GM21360 (cell line): ENCODE measurements around the gene TSKU.

Experiments used
- ATAC-seq: cut with Tn5 transposase; IDR thresholded peaks from one replicate; pipeline ENCODE4 v1.9.1; 2021; ENCODE audit warnings: mild to moderate bottlenecking, moderate library complexity; ENCODE audit not compliant: unreplicated experiment

The TSKU gene

DNA sequence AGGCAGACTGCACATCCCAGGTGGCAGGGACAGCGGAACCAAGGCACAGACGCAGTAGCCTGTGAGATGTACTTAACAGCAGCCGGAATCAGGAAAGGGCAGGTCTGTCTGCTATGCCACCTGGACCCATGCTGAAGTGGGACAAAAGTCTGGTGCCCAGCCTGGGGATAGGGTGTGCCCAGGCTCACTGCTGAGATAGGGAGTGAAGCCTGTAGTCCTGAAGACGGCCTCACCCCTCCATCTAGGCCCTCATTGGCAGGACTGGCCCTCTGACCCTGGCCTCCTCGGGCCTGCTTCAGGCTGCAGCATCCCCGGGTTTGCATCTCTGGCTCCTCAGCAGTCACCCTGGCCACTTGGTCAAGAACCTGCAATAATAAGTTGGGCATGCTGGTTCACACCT lies 32.4 kb upstream of the TSKU start:
- no peak for ATAC-seq

DNA sequence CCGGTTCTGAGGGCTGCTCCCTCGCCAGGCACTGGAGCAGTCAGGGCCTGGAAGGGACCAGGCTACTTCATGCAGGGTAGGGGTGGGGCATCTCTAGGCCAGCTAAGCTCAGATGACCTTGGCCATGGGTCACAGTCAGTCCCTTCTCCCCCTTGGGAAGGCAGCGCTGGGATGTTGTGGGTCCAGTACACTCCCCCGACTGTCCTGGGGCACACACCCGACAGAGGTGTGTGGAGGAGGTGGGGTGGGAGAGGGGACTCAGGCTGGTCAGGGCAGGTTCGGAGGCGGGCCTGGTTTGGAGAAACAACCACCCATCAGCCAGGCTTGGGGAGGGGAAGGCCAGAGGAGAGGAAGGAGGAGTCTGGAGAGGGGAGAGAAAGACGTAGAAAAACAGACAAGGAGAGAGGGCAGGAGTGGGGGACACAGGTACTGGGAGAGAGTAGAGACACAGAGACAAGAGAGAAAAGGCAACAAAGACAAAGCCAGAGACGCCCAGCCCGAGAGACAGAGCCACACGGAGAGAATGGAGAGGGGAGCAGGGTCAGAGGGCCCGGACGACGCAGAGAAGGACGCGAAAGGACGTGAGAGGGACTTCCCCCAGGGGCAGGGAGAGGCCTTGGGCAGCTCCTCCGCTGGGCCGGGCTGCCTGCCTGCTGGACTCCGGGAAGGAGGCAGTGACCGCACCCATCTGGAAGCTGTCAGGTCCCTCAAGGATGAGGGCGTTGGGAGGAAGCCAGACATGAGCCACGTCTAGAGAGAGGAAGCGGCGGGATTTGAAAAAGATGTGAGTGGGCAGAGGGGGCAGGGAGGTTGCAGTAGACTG lies 30.6 kb upstream of the TSKU start:
- no peak for ATAC-seq

DNA sequence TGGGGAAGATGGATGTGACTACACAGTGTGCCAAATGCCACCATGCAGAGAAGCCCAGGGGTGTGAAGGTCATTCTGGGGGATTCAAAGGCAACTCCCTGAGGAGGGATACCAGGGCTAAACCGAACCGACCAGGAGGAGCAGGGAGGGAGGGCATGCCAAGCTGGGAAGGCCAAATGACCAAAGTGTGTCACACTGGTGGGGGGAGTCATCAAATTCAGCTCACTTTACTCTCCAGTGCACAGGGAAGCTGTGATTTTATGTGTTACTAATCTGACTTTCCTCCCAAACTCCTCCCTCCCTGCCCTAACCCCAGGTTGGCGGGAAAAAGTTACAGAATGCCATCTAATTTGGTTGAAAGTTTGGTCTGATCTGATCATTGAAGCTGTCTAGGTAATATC lies 29.7 kb upstream of the TSKU start:
- no peak for ATAC-seq

DNA sequence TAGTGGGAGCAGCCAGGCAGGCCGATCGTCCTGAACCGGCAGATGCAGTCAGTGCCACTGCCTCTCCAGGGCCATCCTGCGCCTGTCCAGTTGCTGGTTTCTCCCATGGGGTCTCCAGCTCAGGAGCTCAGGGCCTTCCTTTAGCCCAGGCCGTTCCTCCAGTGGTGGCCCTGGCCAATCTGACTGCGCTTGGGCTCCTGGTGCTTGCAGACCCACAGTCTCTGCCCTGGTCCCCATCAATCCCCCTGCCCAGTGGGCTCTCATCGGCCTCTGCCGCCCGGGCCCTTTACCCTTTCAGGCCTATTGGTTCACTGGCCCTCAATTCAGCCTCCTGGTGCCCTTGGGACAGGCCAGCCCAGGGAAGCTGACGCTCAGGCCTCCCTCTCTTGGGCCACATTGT lies 29.2 kb upstream of the TSKU start:
- ATAC-seq: no peak

DNA sequence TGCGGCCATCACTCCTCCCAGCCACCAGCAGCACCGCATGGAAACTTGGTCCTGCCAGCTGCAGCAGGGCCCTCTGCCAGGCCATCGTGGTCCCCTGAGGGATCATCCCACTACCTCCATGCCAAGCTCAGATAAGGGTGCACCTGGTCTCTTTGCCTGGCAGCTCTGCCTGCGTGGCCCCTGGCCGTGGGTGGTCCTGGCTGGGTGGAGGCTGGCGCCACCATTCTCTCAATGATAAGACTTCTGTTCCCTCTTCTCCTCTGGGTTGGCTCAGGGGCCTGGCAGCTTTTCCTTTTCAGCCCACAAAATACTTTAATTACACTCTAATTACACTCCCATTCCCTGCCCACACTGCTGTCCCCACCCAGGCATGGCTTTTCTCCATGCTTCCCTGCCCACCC lies 26.8 kb upstream of the TSKU start:
- ATAC-seq: no peak

DNA sequence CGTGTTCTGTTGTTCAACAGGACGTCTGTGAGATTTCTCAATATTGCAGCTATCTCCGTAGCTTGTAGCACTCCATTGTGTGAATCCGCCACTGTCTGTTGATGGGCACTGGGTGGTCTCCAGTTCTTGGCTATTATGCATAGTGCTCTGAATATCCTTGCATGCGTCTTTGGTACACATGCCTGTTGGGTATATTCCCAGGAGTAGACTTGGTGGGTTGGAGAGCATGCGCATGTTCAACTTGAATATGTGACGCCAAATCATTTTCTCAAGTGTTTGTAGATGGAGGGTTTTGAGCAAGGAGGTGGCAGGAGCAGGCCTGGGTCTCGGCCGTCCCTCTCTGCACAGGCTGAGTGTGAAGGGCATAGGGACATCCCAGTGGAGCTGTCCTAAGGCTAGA lies 24.8 kb upstream of the TSKU start:
- no peak for ATAC-seq

DNA sequence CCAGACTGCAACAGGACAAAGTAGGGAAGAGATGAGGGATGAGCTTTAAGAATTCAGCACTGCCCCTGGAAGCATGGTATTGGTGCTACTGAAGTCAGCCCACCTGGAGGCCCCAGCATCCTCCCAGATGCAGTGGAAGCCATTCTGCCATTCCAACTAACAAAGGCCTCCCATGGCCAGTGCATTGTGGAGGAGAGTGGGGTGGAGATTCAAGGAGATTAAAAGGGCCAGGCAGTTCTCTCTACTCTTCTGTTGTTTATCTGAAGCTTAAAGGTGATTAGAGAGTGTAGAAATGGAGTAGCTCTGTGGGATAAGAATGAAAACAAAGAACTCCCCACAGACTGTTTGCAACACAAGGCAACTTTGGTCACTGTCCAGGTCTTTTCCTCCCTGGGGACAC lies 24.1 kb upstream of the TSKU start:
- no peak for ATAC-seq

DNA sequence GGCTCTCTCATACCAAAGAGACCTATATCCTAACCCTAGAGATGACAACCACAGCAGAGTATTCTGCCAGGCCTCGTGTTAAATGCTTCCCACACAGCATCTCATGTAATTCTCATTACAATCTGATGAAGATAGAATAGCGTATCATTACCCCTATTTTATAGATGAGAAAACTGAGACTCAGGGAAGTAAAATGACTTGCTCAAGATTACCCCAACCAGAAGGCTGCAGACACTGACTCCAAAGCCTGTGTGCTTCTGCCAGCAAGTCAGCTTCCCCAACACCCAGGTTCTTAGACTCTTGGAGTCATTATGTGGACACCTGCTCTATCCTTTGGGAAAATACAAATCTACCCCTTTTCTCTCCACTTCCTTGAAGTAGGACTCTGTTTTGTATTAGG lies 23.6 kb upstream of the TSKU start:
- no peak for ATAC-seq

DNA sequence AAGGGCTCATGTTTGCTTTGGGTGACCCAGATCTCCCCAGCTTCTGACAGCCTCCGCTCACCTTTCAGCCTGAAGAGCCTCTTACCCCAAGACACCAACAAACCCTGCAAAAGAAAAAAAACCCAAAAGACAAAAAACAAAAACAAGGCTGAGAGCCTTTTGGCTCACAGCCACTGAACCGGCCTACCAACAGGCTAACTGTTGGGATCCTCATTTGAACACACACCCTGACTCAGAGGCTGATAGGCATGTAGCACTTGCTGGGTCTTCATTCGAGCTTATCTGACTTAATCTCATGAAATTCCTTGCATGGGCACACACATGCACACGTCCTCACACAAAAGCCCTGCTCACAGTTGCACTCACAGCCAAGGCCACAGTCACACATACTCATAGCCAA lies 22.9 kb upstream of the TSKU start:
- no peak for ATAC-seq

DNA sequence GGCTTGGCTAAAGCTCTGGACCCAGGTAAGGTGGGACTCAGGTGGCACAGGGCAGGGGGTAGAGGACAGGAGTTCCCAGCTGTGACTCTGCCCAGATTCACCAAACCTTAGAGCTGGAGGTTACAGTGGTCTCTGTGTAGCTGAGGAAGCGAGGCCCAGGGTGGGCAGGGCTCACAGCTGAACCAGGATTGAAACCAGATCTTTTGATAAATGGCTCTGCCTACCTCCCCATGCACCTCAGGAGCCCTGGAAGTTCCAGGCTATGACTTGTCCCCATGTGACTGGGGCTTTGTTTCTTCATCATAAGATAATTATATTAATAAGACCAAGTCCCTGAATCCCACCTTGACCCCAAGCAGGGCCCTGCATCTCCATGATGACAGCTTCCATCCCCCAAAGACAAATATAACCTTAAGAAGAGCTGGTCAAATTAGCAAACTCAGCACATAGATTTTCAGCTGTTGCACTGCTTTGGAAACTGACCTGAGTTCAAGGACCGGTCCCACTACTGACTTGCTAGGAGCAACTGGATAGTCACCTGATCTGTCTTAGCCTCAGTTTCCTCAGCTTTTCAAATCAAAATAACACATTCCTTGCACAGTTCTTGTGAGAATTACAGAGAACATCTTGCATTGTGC lies 21.3 kb upstream of the TSKU start:
- no peak for ATAC-seq

DNA sequence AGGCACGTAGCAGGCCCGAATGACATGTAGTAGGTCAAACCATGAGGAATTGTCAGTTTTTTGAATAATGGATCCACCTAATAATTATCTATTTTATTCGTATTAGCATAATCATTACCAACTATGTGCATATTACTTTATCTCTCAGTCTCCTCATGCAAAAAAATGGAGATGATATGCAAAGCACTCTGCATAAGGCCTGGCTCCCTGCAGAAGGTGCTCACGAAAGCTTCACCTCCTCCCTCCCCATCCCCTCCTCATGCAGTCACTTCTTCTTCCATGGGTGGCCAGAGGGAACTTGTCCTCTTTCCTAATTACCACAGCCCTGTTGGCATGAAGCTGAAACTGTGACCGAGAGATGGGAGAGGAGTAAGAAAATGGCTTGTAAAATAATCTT lies 20.8 kb upstream of the TSKU start:
- no peak for ATAC-seq

DNA sequence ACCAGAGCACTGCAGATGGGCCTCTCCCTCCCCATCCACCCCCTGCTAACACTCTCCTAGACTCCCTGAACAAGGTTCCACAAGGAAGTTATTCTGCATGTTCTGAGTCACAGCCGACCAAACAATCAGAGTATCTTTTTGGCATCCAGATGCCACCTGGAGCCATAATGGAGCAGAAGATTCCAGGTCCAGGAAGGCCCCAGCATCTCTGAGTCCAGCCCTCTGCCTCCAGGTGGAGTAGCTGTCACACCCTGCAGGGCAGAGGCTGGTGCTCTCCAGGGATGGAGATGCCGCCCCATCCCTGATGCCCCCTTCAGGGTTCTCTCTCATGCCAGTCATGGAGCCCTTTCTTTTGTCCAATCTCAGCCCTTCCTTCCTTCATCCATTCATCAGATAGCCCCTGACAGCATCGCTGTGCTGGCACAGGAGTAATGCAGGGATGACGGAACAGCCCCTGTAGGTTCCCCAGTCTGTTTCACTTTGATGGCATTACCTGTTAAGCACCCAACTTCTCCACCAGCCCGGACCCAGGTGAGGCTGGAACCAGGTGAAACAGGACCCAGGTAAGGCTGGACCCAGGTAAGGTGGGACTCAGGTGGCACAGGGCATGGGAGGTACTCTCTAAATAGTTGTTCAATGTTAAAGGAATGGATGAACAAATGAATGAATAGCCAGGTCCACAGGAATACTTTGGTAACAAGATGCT lies 20.1 kb upstream of the TSKU start:
- no peak for ATAC-seq

DNA sequence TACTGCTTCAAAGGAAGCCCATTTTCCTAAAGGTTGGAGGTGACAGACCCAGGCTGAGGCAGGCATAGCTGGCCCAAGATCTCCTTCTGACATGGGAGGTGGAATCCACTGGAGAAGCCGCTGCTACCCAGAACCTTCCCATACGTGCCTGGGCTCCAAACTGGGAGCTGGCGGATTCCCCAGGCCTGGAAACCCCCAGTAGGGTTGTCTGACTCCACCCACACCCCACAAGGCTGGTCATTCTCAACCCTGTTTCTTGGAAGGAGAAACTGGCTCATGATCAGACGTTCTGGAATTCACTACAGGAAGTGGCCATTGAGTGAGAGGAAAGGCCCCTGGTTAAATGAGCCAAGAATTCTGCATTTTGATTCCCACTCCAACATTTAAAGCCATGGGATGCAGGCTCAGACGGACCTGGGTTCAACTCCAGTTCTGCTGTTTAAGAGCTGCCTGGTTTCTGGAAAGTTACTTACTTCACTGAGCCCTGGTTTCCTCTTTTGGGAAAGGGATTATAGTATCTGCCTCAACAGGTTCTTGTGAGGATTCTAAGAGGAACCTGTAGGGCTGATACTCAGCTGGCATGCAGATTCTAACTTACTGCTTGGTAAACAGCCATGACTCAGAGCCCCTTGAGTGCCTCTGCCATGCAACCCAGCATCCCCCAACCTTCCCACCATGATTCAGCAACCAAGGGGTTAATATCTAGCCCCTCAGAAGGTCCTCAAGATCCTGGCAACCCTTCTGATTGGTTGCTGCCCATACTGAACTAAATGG lies 19.4 kb upstream of the TSKU start:
- no peak for ATAC-seq

DNA sequence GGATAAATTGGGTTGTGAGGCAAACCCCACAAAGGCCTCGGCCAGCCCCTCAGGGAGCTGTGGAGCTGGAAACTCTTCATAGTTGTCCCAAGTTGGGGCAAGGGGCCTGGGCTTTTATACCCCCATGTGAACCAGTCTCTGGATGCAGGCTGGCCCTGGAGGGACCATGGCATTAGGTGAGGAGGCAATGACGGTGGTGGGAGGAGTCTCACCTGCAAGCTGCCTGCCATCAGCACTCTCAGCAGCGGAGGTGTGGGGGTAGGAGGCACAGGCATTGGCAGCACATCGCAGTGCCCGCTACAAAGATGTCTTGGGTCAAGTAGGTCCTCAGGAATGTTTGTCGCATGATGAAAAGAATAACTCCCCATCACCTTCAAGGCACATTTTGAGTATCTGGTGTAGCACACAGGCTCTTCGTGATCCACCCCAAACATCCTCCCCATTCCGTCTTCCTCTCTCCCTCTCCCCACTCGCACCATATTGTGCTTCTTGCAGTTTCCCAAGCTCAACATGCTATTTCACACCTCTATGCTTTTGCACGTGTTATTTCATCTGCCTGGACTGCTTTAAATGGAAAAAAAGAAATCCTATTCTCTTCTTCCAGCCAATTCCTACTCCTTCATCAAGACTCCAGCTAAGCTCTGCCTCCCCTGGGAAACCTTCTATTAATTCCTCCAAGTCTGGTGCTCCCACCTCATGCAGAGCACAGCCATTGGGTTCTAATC lies 18.1 kb upstream of the TSKU start:
- no peak for ATAC-seq

DNA sequence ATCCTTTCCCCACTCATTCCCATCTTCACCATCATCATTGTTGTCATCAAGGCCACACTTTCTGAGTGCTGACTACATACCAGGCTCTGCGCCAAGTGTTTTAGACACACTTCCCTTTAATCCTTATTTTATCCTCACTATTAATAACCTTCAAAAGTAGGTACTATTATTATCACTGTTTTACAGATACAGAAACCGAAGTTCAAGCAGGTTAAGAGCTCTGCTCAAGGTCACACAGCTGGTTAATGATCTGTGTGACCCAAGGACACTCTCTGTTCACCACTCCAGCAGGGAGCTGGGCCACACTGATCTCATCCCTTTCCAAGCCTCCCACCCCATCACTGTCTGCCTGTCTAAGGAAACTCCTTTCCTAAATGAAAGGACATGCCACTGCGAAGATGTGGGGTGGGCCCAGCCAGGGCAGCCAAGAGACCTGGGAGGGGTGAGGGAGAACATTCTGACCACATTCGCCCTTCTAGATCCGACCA lies 17.2 kb upstream of the TSKU start:
- ATAC-seq: no peak

DNA sequence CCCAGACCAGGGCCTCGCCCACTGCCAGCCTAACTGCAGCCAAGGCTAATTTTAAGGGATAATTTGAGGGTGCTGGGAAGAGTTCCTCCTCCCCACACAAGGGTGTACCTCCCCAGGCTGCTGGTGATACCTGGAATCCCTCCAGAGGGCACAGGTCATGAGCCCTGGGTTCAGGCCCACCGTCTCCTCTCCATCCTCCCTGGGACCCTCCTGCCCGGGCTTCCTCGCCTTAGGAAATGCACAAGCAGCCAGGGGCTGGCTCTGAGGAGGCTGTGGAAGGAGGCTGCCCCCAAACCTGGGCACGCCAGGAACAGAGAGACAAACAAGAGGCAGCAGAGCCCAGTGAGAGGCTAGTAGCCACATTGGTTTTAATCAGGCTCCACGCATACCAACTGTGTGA lies 16.6 kb upstream of the TSKU start:
- no peak for ATAC-seq

DNA sequence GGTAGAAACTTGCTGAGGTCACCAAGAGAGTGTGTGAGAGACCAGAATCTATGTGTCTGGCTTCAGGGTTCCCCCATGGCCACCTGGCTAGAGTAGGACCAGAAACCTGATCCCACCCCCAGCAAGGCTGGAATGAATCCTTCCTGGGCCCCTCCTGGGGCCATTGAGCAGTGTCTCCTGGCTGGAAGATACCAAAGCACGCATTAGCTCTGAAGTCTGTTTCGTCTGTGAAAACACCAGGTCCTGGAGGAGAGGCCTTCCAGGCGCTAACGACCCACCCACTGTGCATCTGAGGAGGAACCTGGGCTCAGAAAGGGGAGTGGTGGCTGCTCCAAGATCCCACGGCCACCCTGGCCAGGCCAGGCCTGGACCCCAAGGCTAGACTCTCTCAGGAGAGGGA lies 15.5 kb upstream of the TSKU start:
- no peak for ATAC-seq

DNA sequence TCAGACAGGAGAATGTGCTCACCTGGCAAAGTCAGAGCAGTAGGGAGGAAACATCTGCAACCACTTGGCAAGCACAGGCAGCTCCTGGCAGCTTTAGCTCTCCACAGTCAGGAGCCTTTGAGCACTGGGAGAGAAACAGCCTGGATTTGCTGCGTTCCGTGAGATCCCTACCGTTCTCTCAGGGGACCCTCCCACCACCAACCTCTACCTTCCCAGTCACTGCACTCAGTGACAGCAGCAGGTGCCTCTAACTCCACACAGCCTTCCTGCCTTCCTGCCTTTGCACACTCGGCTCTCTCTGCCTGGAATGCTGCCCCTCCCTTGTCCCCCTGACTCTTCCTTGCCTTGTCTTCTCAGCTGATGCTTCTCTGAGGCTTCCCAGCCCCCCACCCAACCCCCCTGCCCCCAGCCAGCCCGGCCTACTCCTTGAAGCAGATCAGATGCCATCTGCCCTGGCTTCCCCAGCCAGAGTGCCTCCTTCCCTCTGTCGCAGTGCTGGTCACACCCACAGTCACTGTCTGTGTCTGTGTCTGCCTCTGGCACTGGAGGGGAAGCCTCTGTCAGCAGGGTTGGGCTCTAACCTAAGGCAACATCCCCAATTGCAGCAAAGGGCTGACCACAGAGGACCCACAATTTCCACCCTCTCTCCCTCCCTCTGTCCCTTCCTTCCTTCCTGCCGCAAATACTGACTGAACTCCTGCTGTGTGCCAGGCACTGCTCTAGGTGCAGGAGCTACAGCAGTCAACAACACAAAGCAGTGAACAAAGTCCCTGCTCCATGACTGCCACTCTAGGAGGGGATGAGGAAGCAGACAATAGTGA lies 14.9 kb upstream of the TSKU start:
- no peak for ATAC-seq

DNA sequence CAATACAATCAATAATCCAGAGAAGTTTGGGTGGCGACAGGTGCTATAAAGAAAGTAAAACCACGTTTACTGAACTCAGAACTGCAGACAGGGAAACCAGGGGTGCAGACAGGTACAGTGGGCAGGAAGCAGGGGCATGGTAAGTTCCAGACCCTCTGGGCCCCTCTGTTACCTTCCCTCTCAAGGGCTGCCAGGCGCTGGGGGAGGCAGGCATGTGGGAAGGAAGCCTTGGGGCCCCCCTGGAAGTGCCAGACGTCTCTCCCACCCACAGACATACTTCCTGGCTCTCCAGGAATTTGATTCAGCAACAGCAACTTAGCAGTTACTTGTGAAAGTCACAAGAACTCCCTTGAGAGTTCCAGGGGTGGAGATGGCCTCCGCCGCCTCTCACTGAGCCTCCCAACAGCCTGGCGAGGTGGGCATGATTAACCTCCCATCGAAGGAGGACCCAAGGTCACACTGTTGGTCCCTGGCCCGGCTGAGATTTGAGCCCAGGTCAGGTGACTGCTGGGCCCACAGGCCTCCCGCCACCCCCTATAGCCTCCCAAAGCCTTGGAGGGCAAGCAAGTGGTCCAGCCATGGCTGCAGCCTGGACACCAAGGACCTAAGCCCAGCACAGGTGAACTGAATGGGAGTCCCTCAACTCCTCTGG lies 14.1 kb upstream of the TSKU start:
- ATAC-seq: no peak
